A549 (cell line): ENCODE results near the gene BPIFA1. TPM values are rescaled to one million over a fixed set of nuclear protein-coding genes. Genes with fewer than 3 reads are reported as not detected.

Experiments used
- ATAC-seq, 2 experiments: fragments of 200-7000 bp in 1 of 2; fragments of >200 bp in 1 of 2; cut with Nextera tagmentation in 1 of 2; cut with Tn5 transposase in 1 of 2; 3 replicates each; pipeline versions ENCODE4 v1.8.0 to v1.9.1; 2018 to 2020; ENCODE audit warnings: mild to moderate bottlenecking in 1 of 2, moderate library complexity in 1 of 2
- CTCF ChIA-PET: fragments of 300-600 bp; sonication (Branson Sonifier 250); formaldehyde crosslinking; extraction: SDS; loops from one replicate; lab custom pipeline; 2021; ENCODE audit warnings: antibody characterized with exemption, inconsistent platforms; lab: Yijun Ruan, JAX
- POLR2A ChIA-PET: fragments of 350-600 bp; formaldehyde crosslinking; extraction: SDS; loops from one replicate; lab custom pipeline; 2021; ENCODE audit warnings: antibody characterized with exemption, inconsistent platforms; lab: Yijun Ruan, JAX
- DNase-seq, 2 experiments: peaks; one replicate each; pipeline versions ENCODE4 v3.0.0 to v3.0.0-alpha.2; 2011 to 2016; ENCODE audit warnings: low read depth in 1 of 2, low spot score in 1 of 2
- FAIRE-seq: peaks from 2 replicates; lab custom pipeline; 2011; peaks lifted over from hg19 to GRCh38; lab: Jason Lieb, UNC
- H3K27ac ChIP-seq, 2 experiments: fragments of >200 bp; sonication (Bioruptor Twin); formaldehyde crosslinking; 3 replicates each; pipeline ENCODE4 v1.5.1; 2016 to 2017
- H3K4me1 ChIP-seq: fragments of >200 bp; sonication (Bioruptor Twin); formaldehyde crosslinking; 3 replicates; pipeline ENCODE4 v1.6.1; 2016
- H3K4me2 ChIP-seq: fragments of >200 bp; sonication (Bioruptor Twin); formaldehyde crosslinking; 3 replicates; pipeline ENCODE4 v1.6.1; 2016
- H3K4me3 ChIP-seq: fragments of >200 bp; sonication (Bioruptor Twin); formaldehyde crosslinking; 3 replicates; pipeline ENCODE4 v1.5.1; 2016
- H3K9me3 ChIP-seq: fragments of >200 bp; sonication (Bioruptor Twin); formaldehyde crosslinking; 3 replicates; pipeline ENCODE4 v1.6.1; 2016
- BHLHE40 ChIP-seq: IDR thresholded peaks from 2 replicates; pipeline ENCODE4 v1.6.1; 2012; ENCODE audit warnings: low read depth, low read length, inconsistent platforms
- CEBPB ChIP-seq, 2 experiments: fragments of >200 bp in 1 of 2; sonication (Bioruptor Twin) in 1 of 2; formaldehyde crosslinking in 1 of 2; IDR thresholded peaks; 2 replicates each; pipeline ENCODE4 v1.6.1; 2012 to 2016
- CHD4 ChIP-seq: fragments of 200-600 bp; sonication (generic); IDR thresholded peaks from 2 replicates; pipeline ENCODE4 v1.6.1; 2016; ENCODE audit warnings: antibody characterized with exemption, mild to moderate bottlenecking, borderline replicate concordance
- GATA3 ChIP-seq: IDR thresholded peaks from 2 replicates; pipeline ENCODE4 v1.6.1; 2012; ENCODE audit warnings: borderline replicate concordance
- HDAC2 ChIP-seq: fragments of 200-600 bp; sonication (generic); IDR thresholded peaks from 2 replicates; pipeline ENCODE4 v1.6.1; 2016
- HES2 ChIP-seq: fragments of >200 bp; sonication (Bioruptor Twin); formaldehyde crosslinking; IDR thresholded peaks from 2 replicates; pipeline ENCODE4 v1.6.1; 2016
- HMGXB4 ChIP-seq: fragments of 250-450 bp; sonication (Bioruptor Pico); IDR thresholded peaks from 2 replicates; pipeline ENCODE4 v1.5.0; 2021; ENCODE audit warnings: mild to moderate bottlenecking, moderate library complexity, borderline replicate concordance
- HOXA7 ChIP-seq: fragments of 250-450 bp; sonication (Bioruptor Pico); IDR thresholded peaks from 2 replicates; pipeline ENCODE4 v1.5.0; 2020; ENCODE audit warnings: mild to moderate bottlenecking, moderate library complexity
- JUN ChIP-seq, 2 experiments: fragments of >200 bp; sonication (Bioruptor Twin); formaldehyde crosslinking; IDR thresholded peaks; 2 replicates in 1 of 2; 3 replicates in 1 of 2; pipeline ENCODE4 v1.6.1; 2016 to 2017
- JUNB ChIP-seq: fragments of >200 bp; sonication (Bioruptor Twin); formaldehyde crosslinking; IDR thresholded peaks from 2 replicates; pipeline ENCODE4 v1.6.1; 2016
- KDM5A ChIP-seq: fragments of 200-600 bp; sonication (generic); IDR thresholded peaks from 2 replicates; pipeline ENCODE4 v1.6.1; 2016; ENCODE audit warnings: antibody characterized with exemption, mild to moderate bottlenecking
- MAFK ChIP-seq: fragments of 450-650 bp; IDR thresholded peaks from 2 replicates; pipeline ENCODE4 v1.6.1; 2014; ENCODE audit not compliant: partially characterized antibody
- MAX ChIP-seq: IDR thresholded peaks from 2 replicates; pipeline ENCODE4 v1.6.1; 2012
- MYC ChIP-seq: IDR thresholded peaks from 2 replicates; pipeline ENCODE4 v1.6.1; 2012; ENCODE audit warnings: mild to moderate bottlenecking, inconsistent platforms, low read length, improper control_type of control experiment, borderline replicate concordance
- NPAS2 ChIP-seq: fragments of 250-450 bp; sonication (Bioruptor Pico); IDR thresholded peaks from 2 replicates; pipeline ENCODE4 v1.8.0; 2022; ENCODE audit warnings: mild to moderate bottlenecking, moderate library complexity, borderline replicate concordance
- PHF8 ChIP-seq: fragments of 200-600 bp; sonication (generic); IDR thresholded peaks from 2 replicates; pipeline ENCODE4 v1.6.1; 2016; ENCODE audit warnings: low read depth, mild to moderate bottlenecking, antibody characterized with exemption, moderate library complexity, borderline replicate concordance
- RARB ChIP-seq: fragments of 250-450 bp; sonication (Bioruptor Pico); IDR thresholded peaks from 2 replicates; pipeline ENCODE4 v1.8.0; 2021; ENCODE audit warnings: mild to moderate bottlenecking, moderate library complexity
- RCOR1 ChIP-seq: fragments of 150-350 bp; IDR thresholded peaks from 2 replicates; pipeline ENCODE4 v1.6.1; 2014; ENCODE audit warnings: antibody characterized with exemption, low read length, low read depth
- RFX5 ChIP-seq: fragments of 450-650 bp; IDR thresholded peaks from 2 replicates; pipeline ENCODE4 v1.7.1; 2014; ENCODE audit warnings: antibody characterized with exemption, mild to moderate bottlenecking, moderate library complexity
- RNF2 ChIP-seq: fragments of 200-600 bp; sonication (generic); IDR thresholded peaks from 2 replicates; pipeline ENCODE4 v1.6.1; 2016; ENCODE audit warnings: low read depth, mild to moderate bottlenecking, antibody characterized with exemption, moderate library complexity, borderline replicate concordance
- TFCP2L1 ChIP-seq: fragments of 250-450 bp; sonication (Bioruptor Pico); IDR thresholded peaks from 2 replicates; pipeline ENCODE4 v1.5.0; 2021; ENCODE audit warnings: mild to moderate bottlenecking
- TP53 ChIP-seq: fragments of 250-450 bp; sonication (Bioruptor Pico); IDR thresholded peaks from 2 replicates; pipeline ENCODE4 v1.5.0; 2021; ENCODE audit warnings: mild to moderate bottlenecking, moderate library complexity
- ZSCAN20 ChIP-seq: fragments of 250-450 bp; sonication (Bioruptor Pico); IDR thresholded peaks from 2 replicates; pipeline ENCODE4 v1.8.0; 2022; ENCODE audit warnings: mild to moderate bottlenecking, moderate library complexity
- WGBS: methylation state at CpG from one replicate; pipeline ENCODE4 v1.1.6; 2017; ENCODE audit errors: missing lambda C conversion rate; 5-methylcytosine and 5-hydroxymethylcytosine counted together
- polyA plus RNA-seq, 4 experiments: library from polyadenylated mRNA; depleted of rRNA in 3 of 4; stranded (reverse); fragments of >200 nt; fragmentation: RNase III in 1 of 4; extraction: RNeasy Plus Mini Kit Qiagen cat#74134 plus additional on column Dnase treatment in 1 of 4; gene quantifications; 2 replicates in 3 of 4; 3 replicates in 1 of 4; pipeline ENCODE4 v1.2.3, GENCODE V29; 2011 to 2017
- TF ChIP-seq, protein P1 (sequence below): IDR thresholded peaks from 2 replicates; pipeline ENCODE4 v1.6.1; 2012

The BPIFA1 gene
- polyA plus RNA-seq, 2 of the 4 experiments (the other 2 are of a cell fraction): not detected

- 0% methylated on average over 1 of the region's 1 CpG for WGBS
- CTCF ChIA-PET: interaction anchor here (1.0 to 1.4 kb wide), 3 partner anchors 27 to 143 kb away, joined by 3 read pairs; no protein-coding TSS in a partner anchor
- H3K4me1 ChIP-seq: no peaks in the 10 kb centered on the region
These were observed 3.6 kb downstream of the BPIFA1 start for GRCh38 chr20:33239418-33239817.

DNA sequence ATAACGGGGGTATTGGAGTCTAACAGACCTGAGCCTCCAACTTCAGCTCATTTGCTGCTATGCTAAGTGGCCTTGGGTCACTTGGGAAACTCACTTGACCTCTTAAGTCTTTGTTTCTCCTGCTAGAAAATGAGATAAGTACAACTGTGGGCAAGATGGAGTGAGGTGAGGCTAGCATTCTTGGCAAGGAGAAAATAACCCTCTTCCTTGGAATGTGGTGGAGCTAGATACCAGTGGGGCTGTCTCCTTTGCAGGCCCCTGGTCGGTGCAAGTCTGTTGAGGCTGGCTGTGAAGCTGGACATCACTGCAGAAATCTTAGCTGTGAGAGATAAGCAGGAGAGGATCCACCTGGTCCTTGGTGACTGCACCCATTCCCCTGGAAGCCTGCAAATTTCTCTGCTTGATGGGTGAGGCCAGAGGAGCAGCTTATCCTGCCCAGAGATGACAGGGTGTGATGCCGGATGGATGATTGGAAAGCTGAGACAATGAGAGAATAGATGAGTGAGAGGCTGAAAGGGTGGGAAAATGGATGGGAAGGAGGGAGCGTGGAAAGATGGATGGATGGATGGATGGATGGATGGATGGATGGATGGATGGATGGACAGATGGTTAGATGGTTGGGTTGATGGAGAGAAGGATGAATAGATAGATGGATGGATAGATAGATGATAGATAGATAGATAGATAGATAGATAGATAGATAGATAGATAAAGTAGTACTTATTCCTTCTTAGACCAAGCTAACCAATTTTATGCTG, 4.4 kb downstream of the BPIFA1 start:
- Histone ChIP-seq H3K4me3 (no peak overlapping the region), H3K4me2 (no peak overlapping the region), H3K27ac (no peak overlapping the region), H3K9me3 (no peaks in the 10 kb centered on the region), H3K4me1 (no peaks in the 10 kb centered on the region)
- FAIRE-seq: no peak
- ChIA-PET POLR2A (no interaction called here), CTCF (interaction anchor here (1.0 to 1.4 kb wide), 3 partner anchors 28 to 144 kb away, joined by 3 read pairs; no protein-coding TSS in a partner anchor)
- no peak for DNase-seq
- ATAC-seq: no peak
- TF ChIP-seq MYC (no peak), MAX (no peak), RARB (CRISPR knock-in tag) (no peak), ZSCAN20 (CRISPR knock-in tag) (no peak), CHD4 (no peak)
- WGBS: 0% methylated on average over 4 of the region's 4 CpGs

More at GRCh38 chr20:33239418-33239817, 3.6 kb downstream of the BPIFA1 start:
- Histone ChIP-seq H3K4me3 (no peak overlapping the region), H3K9me3 (no peaks in the 10 kb centered on the region), H3K4me2 (no peak overlapping the region), H3K27ac (no peak overlapping the region)
- FAIRE-seq: no peak
- TF ChIP-seq PHF8: no peak
- TF ChIP-seq CEBPB (IDR thresholded peaks at IDR 0.05): no peak
- TF ChIP-seq HDAC2: no peak
- TF ChIP-seq RNF2: no peak
- TF ChIP-seq HES2: no peak
- no peak for TF ChIP-seq KDM5A
- TF ChIP-seq GATA3: no peak
- no peak for TF ChIP-seq RFX5
- TF ChIP-seq JUNB: no peak
- TF ChIP-seq TP53 (CRISPR knock-in tag): no peak
- no peak for TF ChIP-seq BHLHE40
- no peak for TF ChIP-seq NPAS2 (CRISPR knock-in tag)
- no peak for TF ChIP-seq JUN (IDR thresholded peaks at IDR 0.05)
- no peak for TF ChIP-seq MAFK
- no peak for TF ChIP-seq RCOR1
- POLR2A ChIA-PET: no interaction called here
- ATAC-seq: no peak
- DNase-seq: no peak

GRCh38 chr20:33240923-33241322, 5.1 kb downstream of the BPIFA1 start:
- POLR2A ChIA-PET: no interaction called here
- no peak for DNase-seq
- Histone ChIP-seq H3K4me3 (no peak overlapping the region), H3K4me2 (no peak overlapping the region), H3K4me1 (no peaks in the 10 kb centered on the region), H3K9me3 (no peaks in the 10 kb centered on the region), H3K27ac (no peak overlapping the region)
- TF ChIP-seq HMGXB4 (no peak), HOXA7 (no peak), JUNB (no peak), TFCP2L1 (CRISPR knock-in tag) (no peak)
- TF ChIP-seq, protein P1, sequence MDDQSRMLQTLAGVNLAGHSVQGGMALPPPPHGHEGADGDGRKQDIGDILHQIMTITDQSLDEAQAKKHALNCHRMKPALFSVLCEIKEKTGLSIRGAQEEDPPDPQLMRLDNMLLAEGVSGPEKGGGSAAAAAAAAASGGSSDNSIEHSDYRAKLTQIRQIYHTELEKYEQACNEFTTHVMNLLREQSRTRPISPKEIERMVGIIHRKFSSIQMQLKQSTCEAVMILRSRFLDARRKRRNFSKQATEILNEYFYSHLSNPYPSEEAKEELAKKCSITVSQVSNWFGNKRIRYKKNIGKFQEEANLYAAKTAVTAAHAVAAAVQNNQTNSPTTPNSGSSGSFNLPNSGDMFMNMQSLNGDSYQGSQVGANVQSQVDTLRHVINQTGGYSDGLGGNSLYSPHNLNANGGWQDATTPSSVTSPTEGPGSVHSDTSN: no peak
- CTCF ChIA-PET: interaction anchor here (1.4 kb wide), 1 partner anchor 51 kb away, joined by 3 read pairs; no protein-coding TSS in a partner anchor
- no peak for ATAC-seq
- no peak for FAIRE-seq
- 12% methylated on average over 5 of the region's 5 CpGs for WGBS
